H1 (cell line): ENCODE results near the gene PCDHGA8. TPM values are rescaled to one million over a fixed set of nuclear protein-coding genes. Genes with fewer than 3 reads are reported as not detected.

ENCODE experiments used
- CTCF ChIA-PET: fragments of 300-600 bp; sonication (Branson Sonifier 250); formaldehyde crosslinking; loops from one replicate; lab custom pipeline; 2021; ENCODE audit not compliant: partially characterized antibody; lab: Charles Lee
- POLR2A ChIA-PET: fragments of 300-600 bp; sonication (Branson Sonifier 250); formaldehyde crosslinking; loops from one replicate; lab custom pipeline; 2021; ENCODE audit warnings: inconsistent platforms; ENCODE audit not compliant: partially characterized antibody; lab: Charles Lee
- DNase-seq, 2 experiments: peaks; one replicate each; pipeline versions ENCODE4 v3.0.0 to v3.0.0-alpha.2; 2010 to 2022; ENCODE audit warnings: low spot score in 2 of 2, low read depth in 1 of 2, mixed read lengths in 1 of 2
- FAIRE-seq: peaks from 2 replicates; lab custom pipeline; 2011; peaks lifted over from hg19 to GRCh38; lab: Jason Lieb, UNC
- H2AFZ ChIP-seq: 2 replicates; pipeline ENCODE4 v1.8.1; 2012; ENCODE audit warnings: low read length, inconsistent platforms
- H2AK5ac ChIP-seq: 2 replicates; pipeline ENCODE4 v1.6.1; 2013; ENCODE audit warnings: low read depth, low read length
- H2BK120ac ChIP-seq: replicated peaks from 2 replicates; pipeline ENCODE3; 2013; ENCODE audit warnings: low read depth, low read length, inconsistent platforms
- H2BK12ac ChIP-seq: 2 replicates; pipeline ENCODE4 v1.6.1; 2013; ENCODE audit warnings: low read depth, low read length
- H2BK15ac ChIP-seq: 2 replicates; pipeline ENCODE4 v1.6.1; 2013; ENCODE audit warnings: low read length
- H2BK20ac ChIP-seq: 2 replicates; pipeline ENCODE4 v1.6.1; 2013; ENCODE audit warnings: low read length
- H2BK5ac ChIP-seq: 2 replicates; pipeline ENCODE4 v1.6.1; 2013; ENCODE audit warnings: low read depth, low read length
- H3K14ac ChIP-seq: 2 replicates; pipeline ENCODE4 v1.6.1; 2013; ENCODE audit warnings: inconsistent platforms; ENCODE audit not compliant: insufficient read length
- H3K18ac ChIP-seq: 2 replicates; pipeline ENCODE4 v1.6.1; 2013; ENCODE audit warnings: low read length; ENCODE audit errors: extremely low read depth
- H3K23ac ChIP-seq: 2 replicates; pipeline ENCODE4 v1.6.1; 2013; ENCODE audit warnings: inconsistent platforms; ENCODE audit not compliant: insufficient read length
- H3K23me2 ChIP-seq: 2 replicates; pipeline ENCODE4 v1.6.1; 2013; ENCODE audit warnings: low read depth, low read length
- H3K27ac ChIP-seq: 2 replicates; pipeline ENCODE4 v1.6.1; 2011; ENCODE audit warnings: low read depth, low read length, inconsistent platforms
- H3K27me3 ChIP-seq, 4 experiments: replicated peaks in 1 of 4; 1 replicate in 1 of 4; 2 replicates in 3 of 4; pipeline versions ENCODE4 v1.6.1 to v1.8.1; 2011 to 2013; ENCODE audit warnings: low read length in 3 of 4, mild to moderate bottlenecking in 3 of 4, inconsistent platforms in 2 of 4, mixed read lengths in 2 of 4, moderate library complexity in 1 of 4; ENCODE audit not compliant: control insufficient read depth in 3 of 4, insufficient read depth in 3 of 4; ENCODE audit errors: extremely low read depth in 1 of 4
- H3K36me3 ChIP-seq, 4 experiments: 2 replicates each; pipeline versions ENCODE4 v1.6.1 to v1.8.1; 2011 to 2013; ENCODE audit warnings: mild to moderate bottlenecking in 4 of 4, low read length in 3 of 4, moderate library complexity in 2 of 4, control low read depth in 1 of 4, inconsistent platforms in 1 of 4; ENCODE audit not compliant: insufficient read depth in 4 of 4, control insufficient read depth in 2 of 4
- H3K4ac ChIP-seq: replicated peaks from 2 replicates; pipeline ENCODE3; 2013; ENCODE audit warnings: low read length, low read depth, mixed read lengths, inconsistent platforms; ENCODE audit not compliant: insufficient read length
- H3K4me1 ChIP-seq, 4 experiments: replicated peaks in 1 of 4; 1 replicate in 1 of 4; 2 replicates in 3 of 4; pipeline versions ENCODE4 v1.6.1 to v1.8.1; 2011 to 2013; ENCODE audit warnings: low read length in 3 of 4, inconsistent platforms in 2 of 4, mixed read lengths in 1 of 4; ENCODE audit not compliant: insufficient read depth in 4 of 4, control insufficient read depth in 3 of 4
- H3K4me2 ChIP-seq, 2 experiments: 2 replicates each; pipeline versions ENCODE4 v1.6.1 to v1.8.1; 2011 to 2013; ENCODE audit warnings: low read depth in 2 of 2, low read length in 2 of 2, control low read depth in 1 of 2, inconsistent platforms in 1 of 2, mild to moderate bottlenecking in 1 of 2; ENCODE audit not compliant: insufficient read depth in 1 of 2
- H3K4me3 ChIP-seq, 4 experiments: fragments of 200-600, 300-600 bp in 1 of 4; sonication (generic), shearing (Covaris generic), sonication (Bioruptor Twin) in 1 of 4; 2 replicates each; pipeline versions ENCODE4 v1.5.1 to v1.8.1; 2011 to 2016; ENCODE audit warnings: low read length in 4 of 4, low read depth in 3 of 4, control low read depth in 2 of 4, inconsistent platforms in 2 of 4, mild to moderate bottlenecking in 2 of 4, mixed read lengths in 1 of 4, moderate library complexity in 1 of 4; ENCODE audit not compliant: insufficient read depth in 2 of 4; ENCODE audit errors: extremely low read depth in 1 of 4
- H3K56ac ChIP-seq: replicated peaks from 2 replicates; pipeline ENCODE3; 2013; ENCODE audit warnings: low read depth, mild to moderate bottlenecking, mixed read lengths, low read length, inconsistent platforms; ENCODE audit not compliant: insufficient read length
- H3K79me1 ChIP-seq: 2 replicates; pipeline ENCODE4 v1.6.1; 2013; ENCODE audit warnings: low read depth, low read length, control low read depth
- H3K79me2 ChIP-seq, 2 experiments: 2 replicates each; pipeline versions ENCODE4 v1.6.1 to v1.8.1; 2012 to 2013; ENCODE audit warnings: low read length in 2 of 2, mild to moderate bottlenecking in 2 of 2, inconsistent platforms in 1 of 2; ENCODE audit not compliant: insufficient read depth in 2 of 2, control insufficient read depth in 1 of 2
- H3K9ac ChIP-seq, 4 experiments: replicated peaks in 1 of 4; 1 replicate in 1 of 4; 2 replicates in 3 of 4; pipeline versions ENCODE4 v1.6.1 to v1.8.1; 2011 to 2013; ENCODE audit warnings: low read depth in 3 of 4, low read length in 3 of 4, control low read depth in 2 of 4, mild to moderate bottlenecking in 2 of 4, moderate library complexity in 2 of 4, inconsistent platforms in 1 of 4; ENCODE audit errors: extremely low read depth in 1 of 4
- H3K9me3 ChIP-seq, 2 experiments: 2 replicates each; pipeline versions ENCODE4 v1.6.1 to v1.8.1; 2012 to 2013; ENCODE audit warnings: mild to moderate bottlenecking in 2 of 2, moderate library complexity in 2 of 2, control low read depth in 1 of 2, inconsistent platforms in 1 of 2, low read depth in 1 of 2, low read length in 1 of 2, mixed read lengths in 1 of 2; ENCODE audit not compliant: insufficient read depth in 2 of 2
- H4K20me1 ChIP-seq, 2 experiments: replicated peaks in 1 of 2; 2 replicates each; pipeline versions ENCODE3 to v1.8.1; 2011 to 2013; ENCODE audit warnings: inconsistent platforms in 2 of 2, low read length in 2 of 2, mild to moderate bottlenecking in 1 of 2; ENCODE audit not compliant: insufficient read depth in 2 of 2, control insufficient read depth in 1 of 2
- H4K5ac ChIP-seq: 2 replicates; pipeline ENCODE4 v1.6.1; 2013; ENCODE audit warnings: low read length, low read depth, mixed read lengths, inconsistent platforms; ENCODE audit not compliant: insufficient read length
- H4K8ac ChIP-seq: 2 replicates; pipeline ENCODE4 v1.8.0; 2013; ENCODE audit warnings: mild to moderate bottlenecking, moderate library complexity, low read length, inconsistent platforms; ENCODE audit not compliant: insufficient read depth; ENCODE audit errors: extremely low read depth
- H4K91ac ChIP-seq: replicated peaks from 2 replicates; pipeline ENCODE3; 2013; ENCODE audit warnings: low read length, mixed read lengths, inconsistent platforms; ENCODE audit not compliant: insufficient read length
- ASH2L ChIP-seq: fragments of 200-600, 300-600 bp; sonication (generic); IDR thresholded peaks from one replicate; pipeline ENCODE4 v1.7.1; 2017; ENCODE audit warnings: low read length
- BCL11A ChIP-seq, 2 experiments: IDR thresholded peaks; one replicate each; pipeline ENCODE4 v1.6.1; 2011; ENCODE audit warnings: low read depth in 2 of 2, low read length in 2 of 2, mild to moderate bottlenecking in 2 of 2
- EZH2 ChIP-seq: fragments of 200-600 bp; sonication (generic); IDR thresholded peaks from 2 replicates; pipeline ENCODE4 v1.7.1; 2012; ENCODE audit warnings: low read depth, mild to moderate bottlenecking, moderate library complexity, low read length, inconsistent platforms; ENCODE audit not compliant: severe bottlenecking
- FOSL1 ChIP-seq: IDR thresholded peaks from 2 replicates; pipeline ENCODE4 v1.6.1; 2011; ENCODE audit warnings: mild to moderate bottlenecking, low read depth, low read length, moderate library complexity; ENCODE audit not compliant: insufficient read depth
- HDAC2 ChIP-seq, 2 experiments: fragments of 300-600 bp in 1 of 2; sonication (generic) in 1 of 2; IDR thresholded peaks; 2 replicates each; pipeline ENCODE4 v1.6.1; 2011 to 2012; ENCODE audit warnings: low read depth in 2 of 2, low read length in 2 of 2, mild to moderate bottlenecking in 2 of 2, moderate library complexity in 2 of 2, borderline replicate concordance in 1 of 2, inconsistent platforms in 1 of 2
- JUN ChIP-seq: IDR thresholded peaks from 2 replicates; pipeline ENCODE4 v1.6.1; 2011; ENCODE audit warnings: low read depth, mild to moderate bottlenecking, improper control_type of control experiment, low read length
- NRF1 ChIP-seq: IDR thresholded peaks from 2 replicates; pipeline ENCODE4 v1.6.1; 2011; ENCODE audit warnings: mild to moderate bottlenecking, low read depth, low read length, improper control_type of control experiment
- SIX5 ChIP-seq: IDR thresholded peaks from 2 replicates; pipeline ENCODE4 v1.6.1; 2011; ENCODE audit warnings: mild to moderate bottlenecking, low read depth, low read length
- SP2 ChIP-seq: IDR thresholded peaks from 2 replicates; pipeline ENCODE4 v1.6.1; 2012; ENCODE audit warnings: mild to moderate bottlenecking, low read length, inconsistent platforms
- TCF12 ChIP-seq: IDR thresholded peaks from 2 replicates; pipeline ENCODE4 v1.6.1; 2011; ENCODE audit warnings: low read depth, mild to moderate bottlenecking, low read length
- USF2 ChIP-seq: IDR thresholded peaks from 2 replicates; pipeline ENCODE4 v1.6.1; 2011; ENCODE audit warnings: low read length, improper control_type of control experiment
- WGBS, 2 experiments: shearing (Covaris generic) in 1 of 2; methylation state at CpG; one replicate each; pipeline versions ENCODE4 v1.1.6 to v1.1.7; 2013 to 2015; ENCODE audit warnings: low lambda C conversion rate in 2 of 2, mixed read lengths in 2 of 2, inconsistent platforms in 1 of 2, low coverage in 1 of 2, missing lambda C conversion rate in 1 of 2; ENCODE audit not compliant: insufficient replicate concordance in 2 of 2, insufficient coverage in 1 of 2, insufficient read length in 1 of 2; ENCODE audit errors: extremely low coverage in 1 of 2, missing lambda C conversion rate in 1 of 2; 5-methylcytosine and 5-hydroxymethylcytosine counted together
- polyA plus RNA-seq, 7 experiments: library from polyadenylated mRNA; depleted of rRNA in 3 of 7; stranded (reverse) in 5 of 7; unstranded in 2 of 7; fragments of >200 nt in 5 of 7; fragments of 200-250 nt in 2 of 7; gene quantifications; 1 replicate in 5 of 7; 2 replicates in 1 of 7; 4 replicates in 1 of 7; pipeline versions ENCODE4 v1.2.1 to v1.2.3, GENCODE V29; 2011 to 2013; ENCODE audit warnings: missing spikeins in 2 of 7, mixed read lengths in 2 of 7
- total RNA-seq: library from RNA; stranded (reverse); fragmentation: NEBNext Ultra II Directional; extraction: Animal tissue kit (Norgen Biotek cat#: 25700); gene quantifications from 2 replicates; pipeline ENCODE4 v1.2.1, GENCODE V29; 2021

PCDHGA8 gene
- total and polyA plus RNA-seq, 2 of the 8 experiments (the other 6 are each of a cell fraction or from before 2014, with no cell fraction given), result 0.79 to 1.4 TPM

- H3K79me1 ChIP-seq, result no peaks in the 10 kb centered on the region
- CTCF ChIA-PET, result interaction anchor here (0.8 to 4.8 kb wide), 26 partner anchors 8 to 224 kb away, joined by 3 to 21 read pairs (median 4); partner anchors contain the start of genes PCDHB14, PCDHB15, PCDHB4 and PCDHGA1
- H3K23me2 ChIP-seq, result no peaks in the 10 kb centered on the region
- H3K18ac ChIP-seq, result no peak overlapping the region
- H3K9me3 ChIP-seq, result peaks cover 33 to 46% of the 10 kb centered on the region in 2 experiments; a peak in 3 of 4 replicates
- no peak for DNase-seq
- no peak overlapping the region for H4K91ac ChIP-seq
- H3K4me3 ChIP-seq, result no peak overlapping the region
- POLR2A ChIA-PET, result no interaction called here
- no peak overlapping the region for H4K8ac ChIP-seq
- H4K5ac ChIP-seq, result no peak overlapping the region
- H2BK12ac ChIP-seq, result no peak overlapping the region
- H2BK120ac ChIP-seq, result no peak overlapping the region
- no peak overlapping the region for H3K23ac ChIP-seq
- no peak overlapping the region for H2AFZ ChIP-seq
- no peak overlapping the region for H3K27ac ChIP-seq
- H3K4me2 ChIP-seq, result no peak overlapping the region
- no peak overlapping the region for H3K9ac ChIP-seq
- WGBS, 2 experiments, result 85% methylated on average over 1 of the region's 1 CpG; no CpG with 5 or more reads in 1 of the 2 experiments
- no peaks in the 10 kb centered on the region for H3K27me3 ChIP-seq
- H3K14ac ChIP-seq, result no peak overlapping the region
- no peak overlapping the region for H2BK20ac ChIP-seq
- no peak overlapping the region for H3K4ac ChIP-seq
- no peak overlapping the region for H3K56ac ChIP-seq
- FAIRE-seq, result no peak
- H2AK5ac ChIP-seq, result no peak overlapping the region
- H4K20me1 ChIP-seq, result no peaks in the 10 kb centered on the region
- H2BK15ac ChIP-seq, result no peak overlapping the region
- H3K79me2 ChIP-seq, result no peaks in the 10 kb centered on the region
- no peaks in the 10 kb centered on the region for H3K36me3 ChIP-seq
- H3K4me1 ChIP-seq, result no peaks in the 10 kb centered on the region
- no peak overlapping the region for H2BK5ac ChIP-seq
- no peak for TF ChIP-seq ASH2L
- TF ChIP-seq BCL11A (IDR thresholded peaks at IDR 0.05; ENCODE audit: low read depth in 2 of 2, low read length in 2 of 2), result no peak
- no peak for TF ChIP-seq NRF1
- no peak for TF ChIP-seq USF2
- no peak for TF ChIP-seq HDAC2 (IDR thresholded peaks at IDR 0.05; ENCODE audit: borderline replicate concordance in 1 of 2, low read depth in 2 of 2, low read length in 2 of 2)
- no peak for TF ChIP-seq FOSL1
- no peak for TF ChIP-seq TCF12
- no peak for TF ChIP-seq SIX5
- no peak for TF ChIP-seq SP2
- TF ChIP-seq JUN, result no peak
- no peak for TF ChIP-seq EZH2
Observed at GRCh38 chr5:141342773-141343172, 49.7 kb upstream of the PCDHGA8 start.
